ENCODE results near the gene CCDC91. TPM values are rescaled to one million over a fixed set of nuclear protein-coding genes. Genes with fewer than 3 reads are reported as not detected.
"Not testable (repeated sequence)": the region's sequence is repeated elsewhere in the genome, so short reads cannot be mapped to it uniquely, and the experiment has no call there.

The CCDC91 gene
- total RNA-seq, 1 donor from 2014 or later = 50.4 TPM

DNA sequence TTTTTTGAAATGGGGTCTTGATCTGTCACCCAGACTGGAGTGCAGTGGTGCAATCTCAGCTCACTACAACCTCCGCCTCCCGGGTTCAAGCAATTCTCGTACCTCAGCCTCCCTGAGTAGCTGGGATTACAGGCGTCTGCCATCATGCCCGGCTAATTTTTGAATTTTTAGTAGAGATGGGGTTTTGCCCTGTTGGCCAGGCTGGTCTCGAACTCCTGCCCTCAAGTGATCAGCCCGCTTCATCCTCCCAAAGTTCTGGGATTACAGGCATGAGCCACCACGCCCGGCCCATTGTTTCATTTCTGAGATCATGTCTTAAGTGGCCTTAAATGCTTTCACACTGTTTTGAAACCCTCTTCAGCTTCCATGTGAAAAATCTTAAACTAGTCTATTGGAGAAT is 281.5 kb downstream of the CCDC91 start:
- DNase-seq; intact Hi-C loops (cut with DNase I); ATAC-seq (ENCODE audit: poor library complexity): not testable (repeated sequence)

GRCh38 chr12:28476206-28476605 is 285.9 kb downstream of the CCDC91 start:
- intact Hi-C loops (cut with DNase I) = not testable (repeated sequence)

DNA sequence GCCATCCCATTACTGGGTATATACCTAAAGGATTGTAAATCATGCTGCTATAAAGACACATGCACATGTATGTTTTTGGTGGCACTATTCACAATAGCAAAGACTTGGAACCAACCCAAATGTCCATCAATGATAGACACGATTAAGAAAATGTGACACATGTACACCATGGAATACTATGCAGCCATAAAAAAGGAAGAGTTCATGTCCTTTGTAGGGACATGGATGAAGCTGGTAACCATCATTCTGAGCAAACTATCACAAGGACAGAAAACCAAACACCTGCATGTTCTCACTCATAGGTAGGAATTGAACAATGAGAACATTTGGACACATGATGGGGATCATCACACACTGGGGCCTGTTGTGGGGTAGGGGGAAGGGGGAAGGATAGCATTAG is 288.8 kb downstream of the CCDC91 start:
- DNase-seq; intact Hi-C loops (cut with DNase I): not testable (repeated sequence)

More at GRCh38 chr12:28476206-28476605, 285.9 kb downstream of the CCDC91 start:
- DNase-seq; ATAC-seq (ENCODE audit: poor library complexity): not testable (repeated sequence)

GRCh38 chr12:28479683-28480082 is 289.4 kb downstream of the CCDC91 start:
- DNase-seq = no peak

More for the DNA sequence above, 288.8 kb downstream of the CCDC91 start:
- ATAC-seq (ENCODE audit: poor library complexity) = not testable (repeated sequence)

DNA sequence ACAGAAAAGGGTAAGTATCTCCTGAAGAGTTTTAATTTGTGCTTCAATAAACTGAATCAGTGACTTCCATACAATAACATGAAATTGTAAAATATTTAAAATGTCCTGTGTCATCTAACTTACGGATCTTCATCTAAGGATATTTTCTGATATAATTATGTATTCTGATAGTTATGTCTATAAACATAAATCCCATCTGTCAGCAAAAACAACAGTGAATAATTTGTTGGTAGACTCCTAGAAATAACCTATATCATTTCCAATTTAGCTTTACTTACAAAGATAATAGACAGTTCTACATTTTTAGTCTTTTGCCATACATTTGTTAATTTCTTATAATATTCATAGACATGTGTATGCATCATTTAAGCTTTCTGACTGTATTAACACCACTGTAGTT is 293.9 kb downstream of the CCDC91 start:
- DNase-seq (no peak), ATAC-seq (ENCODE audit: poor library complexity) (no peak)
- intact Hi-C loops (cut with DNase I) = no loop called here

More at GRCh38 chr12:28479683-28480082, 289.4 kb downstream of the CCDC91 start:
- intact Hi-C loops (cut with DNase I) = no loop called here
- no peak for ATAC-seq (ENCODE audit: poor library complexity)

- intact Hi-C loops (cut with DNase I) = no loop called here
- DNase-seq (no peak), ATAC-seq (ENCODE audit: poor library complexity) (no peak)
These were observed 296.3 kb downstream of the CCDC91 start for GRCh38 chr12:28486521-28486920.

- intact Hi-C loops (cut with DNase I) = no loop called here
- no peak for ATAC-seq (ENCODE audit: poor library complexity)
- DNase-seq = no peak
These were observed 299.0 kb downstream of the CCDC91 start for GRCh38 chr12:28489246-28489645.

GRCh38 chr12:28497889-28498411 is 307.7 kb downstream of the CCDC91 start:
- DNase-seq (no peak), ATAC-seq (ENCODE audit: poor library complexity) (no peak)
- intact Hi-C loops (cut with DNase I) = no loop called here

GRCh38 chr12:28498850-28499249 is 308.6 kb downstream of the CCDC91 start:
- no peak for ATAC-seq (ENCODE audit: poor library complexity)
- intact Hi-C loops (cut with DNase I) = no loop called here
- DNase-seq = no peak

GRCh38 chr12:28500373-28501024 is 310.2 kb downstream of the CCDC91 start:
- no peak for ATAC-seq (ENCODE audit: poor library complexity)
- DNase-seq = no peak
- intact Hi-C loops (cut with DNase I) = no loop called here

- no peak for DNase-seq
- no peak for ATAC-seq (ENCODE audit: poor library complexity)
- intact Hi-C loops (cut with DNase I) = no loop called here
These were observed 316.0 kb downstream of the CCDC91 start for GRCh38 chr12:28506271-28506670.

DNA sequence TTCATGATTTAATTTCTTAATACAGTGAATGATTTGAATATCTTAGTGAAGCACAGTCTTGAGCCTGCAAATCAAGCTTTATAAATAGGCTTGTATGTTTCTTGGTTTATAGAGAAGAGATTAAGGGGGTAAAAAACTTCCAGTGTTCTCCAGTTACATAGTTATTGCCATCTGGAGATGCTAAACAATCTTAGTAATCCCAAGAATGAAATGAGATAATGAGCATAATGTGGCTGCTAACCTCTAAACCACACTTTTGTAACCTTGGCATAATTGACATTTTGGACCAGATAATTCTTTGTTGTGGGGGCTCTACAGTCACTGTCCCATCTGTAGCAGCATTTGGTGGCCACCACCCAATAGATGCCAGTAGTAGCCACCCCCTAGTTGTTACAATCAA is 316.8 kb downstream of the CCDC91 start:
- ATAC-seq (ENCODE audit: poor library complexity) = no peak
- intact Hi-C loops (cut with DNase I) = no loop called here
- DNase-seq = no peak

DNA sequence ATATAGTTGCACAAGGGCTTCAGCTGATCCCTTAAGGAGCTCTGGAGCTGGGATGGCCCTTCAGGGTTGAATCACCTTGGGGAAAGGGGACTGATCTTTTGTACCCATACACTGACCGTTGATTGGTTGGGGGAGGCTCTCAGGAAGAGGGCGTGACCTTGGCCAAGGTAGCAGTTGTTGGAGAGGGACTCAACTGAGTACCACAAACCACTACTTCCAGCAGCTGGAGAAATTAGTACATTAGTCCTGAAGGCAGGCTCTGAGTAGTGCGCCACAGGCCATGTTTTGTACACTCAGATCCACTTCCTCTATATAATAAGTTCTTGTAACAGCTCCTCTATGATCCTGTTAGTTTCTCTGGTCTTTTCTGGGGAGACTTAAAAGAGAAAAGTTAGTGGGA is 317.6 kb downstream of the CCDC91 start:
- ATAC-seq (ENCODE audit: poor library complexity) (no peak), DNase-seq (no peak)
- intact Hi-C loops (cut with DNase I) = no loop called here

DNA sequence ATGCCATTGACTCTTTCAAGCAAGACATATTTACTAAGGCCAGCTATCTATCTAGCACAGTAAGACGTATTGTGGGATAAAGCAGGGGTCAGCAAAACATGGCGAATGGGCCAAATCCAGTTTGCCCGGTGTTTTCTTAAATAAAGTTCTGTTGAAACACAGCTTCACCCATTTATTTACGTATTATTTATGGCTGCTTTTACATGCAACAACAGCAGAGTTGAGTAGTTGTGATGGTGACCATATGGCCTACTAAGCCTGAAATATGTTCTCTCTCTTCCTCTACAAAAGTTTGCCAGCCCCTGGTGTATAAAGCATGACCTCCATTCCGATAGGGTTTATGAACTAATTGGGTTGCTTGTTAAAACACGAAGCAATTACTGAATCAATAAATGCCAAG is 322.1 kb downstream of the CCDC91 start:
- no peak for DNase-seq
- no peak for ATAC-seq (ENCODE audit: poor library complexity)
- intact Hi-C loops (cut with DNase I) = no loop called here

DNA sequence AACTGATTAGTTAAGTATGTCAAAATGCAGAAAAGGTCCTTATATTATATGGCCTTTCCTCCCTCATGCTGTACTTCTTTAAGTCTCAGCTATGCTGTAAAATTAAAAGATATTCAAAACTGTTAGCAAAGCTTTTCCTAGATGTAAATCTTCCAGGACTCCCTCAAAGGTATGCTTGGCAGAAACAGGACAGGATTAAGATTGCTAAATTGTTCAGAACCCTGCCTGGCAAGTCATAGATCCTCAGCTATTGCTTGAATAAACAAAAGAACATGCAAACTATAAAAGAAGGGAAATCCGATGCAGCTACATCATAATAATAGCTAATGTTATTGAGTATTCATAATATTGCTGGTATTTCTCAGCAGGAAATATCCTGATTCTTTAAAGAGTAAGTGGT is 322.6 kb downstream of the CCDC91 start:
- ATAC-seq (ENCODE audit: poor library complexity) (no peak), DNase-seq (no peak)
- intact Hi-C loops (cut with DNase I) = no loop called here

DNA sequence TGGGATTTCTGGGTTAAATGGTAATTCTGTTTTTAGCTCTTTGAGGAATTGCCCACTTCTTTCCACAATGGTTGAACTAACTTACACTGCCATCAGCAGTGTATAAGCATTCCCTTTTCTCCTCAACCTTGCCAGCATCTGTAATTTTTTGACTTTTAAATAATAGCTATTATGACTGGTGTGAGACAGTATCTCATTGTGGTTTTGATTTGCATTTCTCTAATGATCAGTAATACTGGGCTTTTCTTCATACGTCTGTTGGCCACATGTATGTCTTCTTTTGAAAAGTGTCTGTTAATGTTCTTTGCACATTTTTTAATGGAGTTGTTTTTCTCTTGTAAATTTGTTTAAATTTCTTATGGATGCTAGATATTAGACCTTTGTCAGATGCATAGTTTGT is 323.7 kb downstream of the CCDC91 start:
- intact Hi-C loops (cut with DNase I) = no loop called here
- no peak for DNase-seq
- no peak for ATAC-seq (ENCODE audit: poor library complexity)

GRCh38 chr12:28517101-28517500 is 326.8 kb downstream of the CCDC91 start:
- ATAC-seq (ENCODE audit: poor library complexity) (no peak), DNase-seq (no peak)
- intact Hi-C loops (cut with DNase I) = no loop called here

DNA sequence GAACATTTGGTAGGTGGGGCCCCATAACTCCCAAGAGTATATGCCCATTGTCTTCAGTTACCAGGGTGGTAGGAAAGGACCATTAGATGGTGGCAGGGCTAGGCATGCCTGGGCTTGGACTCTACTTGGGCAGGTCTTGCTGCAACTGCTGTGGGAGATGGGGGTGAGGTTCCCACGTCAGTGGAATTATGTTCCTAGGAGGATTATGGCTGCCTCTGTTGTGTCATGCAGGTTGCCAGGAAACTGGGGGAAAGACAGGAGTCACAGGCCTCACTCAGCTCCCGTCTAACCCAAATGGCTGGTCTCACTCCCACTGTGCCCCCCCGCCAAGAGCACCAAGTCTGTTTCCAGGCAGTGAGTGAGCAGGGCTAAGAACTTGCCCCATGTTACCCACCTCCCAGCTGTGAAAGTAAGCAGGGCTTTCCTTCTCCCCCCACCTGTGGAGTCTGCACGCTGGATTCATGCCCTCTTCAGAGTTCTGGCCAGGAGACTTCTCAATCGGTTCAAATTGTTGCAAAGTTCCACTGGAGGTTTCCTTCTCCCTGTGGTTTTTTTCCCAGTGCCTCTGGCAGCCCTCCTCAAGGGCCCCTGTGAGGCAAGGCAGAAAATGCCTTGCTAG is 337.5 kb downstream of the CCDC91 start:
- no peak for ATAC-seq (ENCODE audit: poor library complexity)
- intact Hi-C loops (cut with DNase I) = no loop called here
- peak; percentile 14 for DNase-seq

GRCh38 chr12:28535216-28535615 is 345.0 kb downstream of the CCDC91 start:
- intact Hi-C loops (cut with DNase I) = no loop called here
- ATAC-seq (ENCODE audit: poor library complexity) (no peak), DNase-seq (no peak)

GRCh38 chr12:28536088-28536487 is 345.8 kb downstream of the CCDC91 start:
- no peak for ATAC-seq (ENCODE audit: poor library complexity)
- DNase-seq = no peak
- intact Hi-C loops (cut with DNase I) = no loop called here
